Coronary artery (tissue), 2 donors: ENCODE measurements around the gene PRKN.

Experiments
- DNase-seq: peaks from one replicate; pipeline ENCODE4 v3.0.0-alpha.2; 2017; ENCODE audit warnings: low spot score
- H3K27ac ChIP-seq, 2 donors: fragments of 200-600 bp; sonication (generic); one replicate each; pipeline ENCODE4 v1.5.1; 2016 to 2019
- H3K4me3 ChIP-seq: fragments of 200-600 bp; sonication (generic); 2 replicates; pipeline ENCODE4 v1.5.1; 2016; ENCODE audit warnings: mild to moderate bottlenecking, moderate library complexity
- TF ChIP-seq, protein P1 (sequence below): fragments of 200-600 bp; sonication (generic); IDR thresholded peaks from one replicate; pipeline ENCODE4 v1.5.1; 2019; ENCODE audit warnings: antibody characterized with exemption

PRKN gene

GRCh38 chr6:161458201-161458951 lies 1269.2 kb downstream of the PRKN start:
- H3K27ac ChIP-seq = no peak overlapping the region
- TF ChIP-seq, protein P1, sequence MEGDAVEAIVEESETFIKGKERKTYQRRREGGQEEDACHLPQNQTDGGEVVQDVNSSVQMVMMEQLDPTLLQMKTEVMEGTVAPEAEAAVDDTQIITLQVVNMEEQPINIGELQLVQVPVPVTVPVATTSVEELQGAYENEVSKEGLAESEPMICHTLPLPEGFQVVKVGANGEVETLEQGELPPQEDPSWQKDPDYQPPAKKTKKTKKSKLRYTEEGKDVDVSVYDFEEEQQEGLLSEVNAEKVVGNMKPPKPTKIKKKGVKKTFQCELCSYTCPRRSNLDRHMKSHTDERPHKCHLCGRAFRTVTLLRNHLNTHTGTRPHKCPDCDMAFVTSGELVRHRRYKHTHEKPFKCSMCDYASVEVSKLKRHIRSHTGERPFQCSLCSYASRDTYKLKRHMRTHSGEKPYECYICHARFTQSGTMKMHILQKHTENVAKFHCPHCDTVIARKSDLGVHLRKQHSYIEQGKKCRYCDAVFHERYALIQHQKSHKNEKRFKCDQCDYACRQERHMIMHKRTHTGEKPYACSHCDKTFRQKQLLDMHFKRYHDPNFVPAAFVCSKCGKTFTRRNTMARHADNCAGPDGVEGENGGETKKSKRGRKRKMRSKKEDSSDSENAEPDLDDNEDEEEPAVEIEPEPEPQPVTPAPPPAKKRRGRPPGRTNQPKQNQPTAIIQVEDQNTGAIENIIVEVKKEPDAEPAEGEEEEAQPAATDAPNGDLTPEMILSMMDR = no peak
- H3K4me3 ChIP-seq = no peak overlapping the region
- no peak for DNase-seq

GRCh38 chr6:161455848-161456247 lies 1271.7 kb downstream of the PRKN start:
- no peak for DNase-seq
- Histone ChIP-seq H3K27ac (no peak overlapping the region), H3K4me3 (no peak overlapping the region)
- TF ChIP-seq, protein P1 = no peak

GRCh38 chr6:161453558-161453957 lies 1274.0 kb downstream of the PRKN start:
- TF ChIP-seq, protein P1 = no peak
- Histone ChIP-seq H3K4me3 (no peak overlapping the region), H3K27ac (no peak overlapping the region)
- DNase-seq = no peak

- no peak for DNase-seq
- no peak overlapping the region for H3K27ac ChIP-seq
- TF ChIP-seq, protein P1 = no peak
Observed at GRCh38 chr6:161452241-161452640, 1275.3 kb downstream of the PRKN start.

DNA sequence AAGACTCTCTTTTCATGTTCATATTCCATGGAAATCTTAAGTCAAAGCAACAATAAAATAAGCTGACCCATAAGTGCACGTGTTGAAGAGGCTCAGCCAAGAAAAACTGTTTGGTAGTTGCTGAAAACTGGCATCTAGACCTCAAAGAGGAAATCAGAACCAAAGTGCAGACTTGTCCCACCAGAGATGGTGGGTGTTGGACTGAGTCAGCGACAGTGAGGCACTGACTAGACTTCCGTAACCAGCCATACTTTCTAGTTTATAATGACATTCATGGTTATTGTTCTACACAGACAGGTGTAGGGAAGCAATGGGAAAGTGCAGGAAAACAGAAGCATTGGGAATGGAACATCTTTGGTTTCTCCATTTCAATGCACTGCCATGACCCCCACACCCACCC lies 1278.0 kb downstream of the PRKN start:
- TF ChIP-seq, protein P1 = no peak
- Histone ChIP-seq H3K27ac (no peak overlapping the region), H3K4me3 (no peak overlapping the region)
- no peak for DNase-seq

More at GRCh38 chr6:161452241-161452640, 1275.3 kb downstream of the PRKN start:
- H3K4me3 ChIP-seq = no peak overlapping the region

GRCh38 chr6:161446949-161447348 lies 1280.6 kb downstream of the PRKN start:
- no peak for DNase-seq
- Histone ChIP-seq H3K4me3 (no peak overlapping the region), H3K27ac (no peak overlapping the region)
- TF ChIP-seq, protein P1 = no peak

DNA sequence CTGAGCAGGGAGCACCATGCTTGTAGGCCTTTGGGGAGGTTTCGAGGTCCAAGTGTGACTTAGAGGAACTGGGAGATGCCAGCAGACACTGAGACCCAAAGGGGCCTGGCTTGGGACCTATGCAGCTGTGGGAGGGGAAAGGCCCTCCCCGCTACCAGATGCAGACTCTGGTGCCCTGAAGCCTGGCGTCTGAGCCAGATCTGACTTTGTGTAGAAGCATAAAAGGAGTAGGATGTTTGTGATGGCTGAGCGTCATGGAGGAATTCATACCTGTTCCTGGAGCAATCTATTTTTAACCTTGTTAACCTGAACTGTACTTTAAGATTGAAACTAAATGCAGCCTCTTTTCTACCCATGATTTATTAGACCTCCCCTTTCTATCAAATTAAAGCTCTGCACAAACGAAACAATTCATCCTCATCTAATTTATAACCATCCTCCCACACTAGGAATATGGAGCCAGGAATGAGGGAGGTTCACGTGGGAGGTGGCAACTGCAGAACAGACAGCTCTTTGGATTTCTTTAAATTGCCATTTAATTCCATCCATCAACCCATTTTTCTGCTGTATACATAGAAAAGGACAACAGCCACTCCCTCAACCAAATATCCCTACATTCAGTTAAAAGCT lies 1281.2 kb downstream of the PRKN start:
- Histone ChIP-seq H3K4me3 (no peak overlapping the region), H3K27ac (no peak overlapping the region)
- DNase-seq = no peak
- TF ChIP-seq, protein P1 = no peak
